ENCODE data around the gene PRAC2. TPM values are rescaled to one million over a fixed set of nuclear protein-coding genes. Genes with fewer than 3 reads are reported as not detected.

Gene PRAC2
- total RNA-seq, 1 donor from 2014 or later = not detected

DNA sequence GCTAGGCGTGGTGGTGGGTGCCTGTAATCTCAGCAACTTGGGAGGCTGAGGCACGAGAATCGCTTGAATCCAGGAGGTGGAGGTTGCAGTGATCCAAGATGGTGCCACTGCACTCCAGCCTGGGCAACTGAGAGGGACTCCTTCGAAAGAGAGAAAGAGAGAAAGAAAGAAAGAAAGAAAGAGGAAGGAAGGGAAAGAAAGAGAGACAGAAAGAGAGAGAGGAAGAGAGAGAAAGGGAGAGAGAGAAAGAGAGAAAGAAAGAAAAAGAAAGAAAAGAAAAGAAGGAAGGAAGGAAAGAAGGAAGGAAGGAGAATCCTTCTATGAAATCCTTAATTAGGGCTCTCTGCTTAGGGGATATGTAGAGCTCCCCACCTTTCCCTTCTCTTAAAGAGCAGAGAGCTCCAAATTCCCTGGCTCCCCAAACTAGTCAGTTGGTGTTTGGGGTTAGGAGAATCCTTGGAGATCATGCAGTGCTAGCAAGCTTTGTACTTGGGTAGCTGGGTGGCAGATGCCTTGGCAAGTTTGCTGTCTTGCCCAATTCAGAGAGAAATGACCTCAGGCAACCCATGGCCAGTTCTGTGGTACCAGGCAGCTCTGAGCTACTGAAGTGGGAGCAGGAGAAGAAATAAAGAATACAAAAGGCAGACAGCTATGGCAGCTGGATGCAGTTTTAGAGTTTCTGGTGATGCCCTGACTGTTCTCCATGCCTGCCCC is 14.5 kb downstream of the PRAC2 start:
- H3K4me1 Mint-ChIP-seq = peaks cover 5% of the 10 kb centered on the region

GRCh38 chr17:48738424-48738802 is 15.4 kb downstream of the PRAC2 start:
- peaks cover 4% of the 10 kb centered on the region for H3K4me1 Mint-ChIP-seq
- no peak overlapping the region for H3K4me3 Mint-ChIP-seq
- H3K27me3 Mint-ChIP-seq (ENCODE audit: low read depth) = peaks cover 100% of the 10 kb centered on the region
- H3K9me3 Mint-ChIP-seq = no peaks in the 10 kb centered on the region
- H3K27ac Mint-ChIP-seq (ENCODE audit: unreplicated experiment) = no peak overlapping the region
- H3K36me3 Mint-ChIP-seq (ENCODE audit: low read depth) = no peaks in the 10 kb centered on the region
- no peak for DNase-seq (ENCODE audit: low read depth, low spot score)
- TF ChIP-seq, protein P1, sequence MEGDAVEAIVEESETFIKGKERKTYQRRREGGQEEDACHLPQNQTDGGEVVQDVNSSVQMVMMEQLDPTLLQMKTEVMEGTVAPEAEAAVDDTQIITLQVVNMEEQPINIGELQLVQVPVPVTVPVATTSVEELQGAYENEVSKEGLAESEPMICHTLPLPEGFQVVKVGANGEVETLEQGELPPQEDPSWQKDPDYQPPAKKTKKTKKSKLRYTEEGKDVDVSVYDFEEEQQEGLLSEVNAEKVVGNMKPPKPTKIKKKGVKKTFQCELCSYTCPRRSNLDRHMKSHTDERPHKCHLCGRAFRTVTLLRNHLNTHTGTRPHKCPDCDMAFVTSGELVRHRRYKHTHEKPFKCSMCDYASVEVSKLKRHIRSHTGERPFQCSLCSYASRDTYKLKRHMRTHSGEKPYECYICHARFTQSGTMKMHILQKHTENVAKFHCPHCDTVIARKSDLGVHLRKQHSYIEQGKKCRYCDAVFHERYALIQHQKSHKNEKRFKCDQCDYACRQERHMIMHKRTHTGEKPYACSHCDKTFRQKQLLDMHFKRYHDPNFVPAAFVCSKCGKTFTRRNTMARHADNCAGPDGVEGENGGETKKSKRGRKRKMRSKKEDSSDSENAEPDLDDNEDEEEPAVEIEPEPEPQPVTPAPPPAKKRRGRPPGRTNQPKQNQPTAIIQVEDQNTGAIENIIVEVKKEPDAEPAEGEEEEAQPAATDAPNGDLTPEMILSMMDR (conservative IDR thresholded peaks at IDR 0.05) = no peak

More for the DNA sequence above, 14.5 kb downstream of the PRAC2 start:
- Mint-ChIP-seq H3K9me3 (no peaks in the 10 kb centered on the region), H3K27ac (ENCODE audit: unreplicated experiment) (no peak overlapping the region), H3K4me3 (no peak overlapping the region), H3K27me3 (ENCODE audit: low read depth) (peaks cover 99% of the 10 kb centered on the region), H3K36me3 (ENCODE audit: low read depth) (no peaks in the 10 kb centered on the region)
- DNase-seq (ENCODE audit: low read depth, low spot score) = no peak
- TF ChIP-seq, protein P1 (conservative IDR thresholded peaks at IDR 0.05) = no peak

DNA sequence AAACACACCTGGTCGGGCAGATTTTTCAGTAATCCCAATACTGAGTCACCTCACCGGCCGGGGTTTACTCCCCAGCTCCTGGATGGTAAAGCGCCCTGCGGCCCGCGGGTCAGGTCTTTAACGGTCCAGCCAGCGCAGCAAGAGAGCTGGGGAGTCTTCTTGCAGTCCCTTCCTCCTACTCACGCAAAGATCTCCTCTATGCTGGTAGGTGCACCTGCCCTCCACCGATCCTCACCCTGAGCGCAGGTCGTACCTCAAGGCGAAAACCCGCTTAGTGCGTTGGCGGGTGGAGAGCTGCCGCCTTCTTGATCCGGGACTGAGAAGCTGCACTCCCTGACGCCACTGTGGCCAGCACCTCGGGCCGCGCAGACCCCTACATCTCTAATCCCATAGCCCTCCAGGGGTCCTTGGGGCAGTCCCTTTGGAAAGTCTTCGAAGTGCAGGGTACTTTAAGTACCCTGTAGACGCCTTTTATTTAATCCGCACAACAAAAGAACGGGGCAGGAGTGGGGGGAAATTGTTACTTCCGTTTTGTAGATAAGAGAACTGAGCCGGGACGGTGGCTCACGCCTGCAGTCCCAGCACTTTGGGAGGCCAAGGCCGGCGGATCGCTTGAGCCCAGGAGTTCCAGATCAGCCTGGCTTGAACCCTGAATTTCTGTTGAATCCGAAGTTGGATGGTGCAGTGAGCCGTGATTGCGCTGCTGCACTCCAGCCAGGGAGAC is 16.0 kb downstream of the PRAC2 start:
- H3K27ac Mint-ChIP-seq (ENCODE audit: unreplicated experiment) = no peak overlapping the region
- peaks cover 100% of the 10 kb centered on the region for H3K27me3 Mint-ChIP-seq (ENCODE audit: low read depth)
- no peaks in the 10 kb centered on the region for H3K9me3 Mint-ChIP-seq
- DNase-seq (ENCODE audit: low read depth, low spot score) = no peak
- TF ChIP-seq, protein P1 (conservative IDR thresholded peaks at IDR 0.05) = no peak
- no peaks in the 10 kb centered on the region for H3K36me3 Mint-ChIP-seq (ENCODE audit: low read depth)
- no peak overlapping the region for H3K4me3 Mint-ChIP-seq
- no peaks in the 10 kb centered on the region for H3K4me1 Mint-ChIP-seq

- H3K27me3 Mint-ChIP-seq (ENCODE audit: low read depth) = peaks cover 100% of the 10 kb centered on the region
- TF ChIP-seq, protein P1 (conservative IDR thresholded peaks at IDR 0.05) = no peak
- no peak overlapping the region for H3K27ac Mint-ChIP-seq (ENCODE audit: unreplicated experiment)
- H3K4me1 Mint-ChIP-seq = no peaks in the 10 kb centered on the region
- DNase-seq (ENCODE audit: low read depth, low spot score) = no peak
- H3K9me3 Mint-ChIP-seq = no peaks in the 10 kb centered on the region
- H3K4me3 Mint-ChIP-seq = no peak overlapping the region
- no peaks in the 10 kb centered on the region for H3K36me3 Mint-ChIP-seq (ENCODE audit: low read depth)
Measured at GRCh38 chr17:48740537-48740936, 17.6 kb downstream of the PRAC2 start.

- no peak overlapping the region for H3K27ac Mint-ChIP-seq (ENCODE audit: unreplicated experiment)
- no peak for DNase-seq (ENCODE audit: low read depth, low spot score)
- peaks cover 100% of the 10 kb centered on the region for H3K27me3 Mint-ChIP-seq (ENCODE audit: low read depth)
- H3K36me3 Mint-ChIP-seq (ENCODE audit: low read depth) = peaks cover 3% of the 10 kb centered on the region
- TF ChIP-seq, protein P1 (conservative IDR thresholded peaks at IDR 0.05) = no peak
- no peak overlapping the region for H3K4me3 Mint-ChIP-seq
- H3K9me3 Mint-ChIP-seq = no peaks in the 10 kb centered on the region
- no peaks in the 10 kb centered on the region for H3K4me1 Mint-ChIP-seq
Measured at GRCh38 chr17:48745381-48746275, 22.6 kb downstream of the PRAC2 start.

Data from neural crest cell (in vitro differentiated cells).